Upper lobe of left lung (tissue), 6 donors: ENCODE results near the gene GALNS. TPM values are rescaled to one million over a fixed set of nuclear protein-coding genes. Genes with fewer than 3 reads are reported as not detected.

Experiments
- ATAC-seq, 2 donors: fragments of 200-7000 bp; cut with Tn5 transposase; one replicate each; pipeline ENCODE4 v1.9.1; 2022; ENCODE audit warnings: mild to moderate bottlenecking in 2 of 2, moderate library complexity in 2 of 2; ENCODE audit not compliant: low FRiP score in 2 of 2
- DNase-seq, 2 donors: peaks; one replicate each; pipeline ENCODE4 v3.0.0-alpha.2; 2019 to 2020
- H3K27ac ChIP-seq, 4 donors: fragments of 200-600 bp; sonication (generic); one replicate each; pipeline ENCODE4 v1.5.1; 2016 to 2019
- H3K27me3 ChIP-seq, 4 donors: fragments of 200-600 bp; sonication (generic); one replicate each; pipeline ENCODE4 v1.5.1; 2017 to 2019
- H3K36me3 ChIP-seq, 4 donors: fragments of 200-600 bp; sonication (generic); one replicate each; pipeline ENCODE4 v1.5.1; 2016 to 2019
- H3K4me1 ChIP-seq, 4 donors: fragments of 200-600 bp; sonication (generic); one replicate each; pipeline ENCODE4 v1.5.1; 2018 to 2019
- H3K4me3 ChIP-seq, 4 donors: fragments of 200-600 bp; sonication (generic); one replicate each; pipeline ENCODE4 v1.5.1; 2017 to 2019; ENCODE audit warnings: mild to moderate bottlenecking in 2 of 4, moderate library complexity in 1 of 4
- H3K9me3 ChIP-seq, 4 donors: fragments of 200-600 bp; sonication (generic); one replicate each; pipeline ENCODE4 v1.5.1; 2018 to 2019
- CTCF ChIP-seq, 6 experiments: fragments of 450-650 bp in 4 of 6; fragments of 200-600 bp in 2 of 6; sonication (generic) in 2 of 6; IDR thresholded peaks; one replicate each; pipeline ENCODE4 v1.5.1; 2016 to 2019; ENCODE audit warnings: antibody characterized with exemption in 6 of 6
- EP300 ChIP-seq, 4 donors: sonication (generic); formaldehyde crosslinking; IDR thresholded peaks; one replicate each; pipeline ENCODE4 v1.5.1; 2017; ENCODE audit warnings: antibody characterized with exemption in 4 of 4, control low read depth in 2 of 4
- POLR2A ChIP-seq, 4 donors: fragments of 450-650 bp; IDR thresholded peaks; one replicate each; pipeline ENCODE4 v1.5.1; 2016 to 2017; ENCODE audit warnings: antibody characterized with exemption in 4 of 4, mild to moderate bottlenecking in 2 of 4
- POLR2AphosphoS5 ChIP-seq, 2 donors: sonication (generic); formaldehyde crosslinking; IDR thresholded peaks; one replicate each; pipeline ENCODE4 v1.5.1; 2017; ENCODE audit warnings: antibody characterized with exemption in 2 of 2
- WGBS, 2 donors: methylation state at CpG; one replicate each; pipeline ENCODE4 v1.1.5; 2017 to 2018; 5-methylcytosine and 5-hydroxymethylcytosine counted together
- total RNA-seq, 6 donors: library from RNA; depleted of rRNA in 4 of 6; stranded (reverse); fragments of >200 nt in 4 of 6; gene quantifications; one replicate each; pipeline versions ENCODE4 v1.1.0 to v1.2.1, GENCODE V29; 2016 to 2021
- donor health status: DM: no; HTN: no; CAD: no; lungs with moderate emphysema.
- donor health status: DM: no; HTN: yes; CAD: no; lungs with severe emphysema.

The GALNS gene
- total RNA-seq, 6 donors from 2014 or later = 24.8 to 140 (median 45.6) TPM

- no peaks in the 10 kb centered on the region for H3K9me3 ChIP-seq
- WGBS, 2 donors = 83% methylated on average over 17 to 20 of the region's 26 CpGs
- peaks cover 3 to 25% (median 7%) of the 10 kb centered on the region in 4 donors for H3K4me1 ChIP-seq
- peak in 1 of 2 donors; percentile 84 for DNase-seq
- no peak for TF ChIP-seq EP300 (IDR thresholded peaks at IDR 0.05)
- TF ChIP-seq CTCF (IDR thresholded peaks at IDR 0.05) = no peak
- no peak for TF ChIP-seq POLR2AphosphoS5 (IDR thresholded peaks at IDR 0.05)
- no peak for TF ChIP-seq POLR2A (IDR thresholded peaks at IDR 0.05)
- no peak overlapping the region for H3K4me3 ChIP-seq
- no peaks in the 10 kb centered on the region for H3K27me3 ChIP-seq
- H3K27ac ChIP-seq = no peak overlapping the region
- peaks cover 0 to 78% (median 30%) of the 10 kb centered on the region in 4 donors for H3K36me3 ChIP-seq
- no peak for ATAC-seq
Measured at GRCh38 chr16:88882358-88883030, 25.7 kb upstream of the GALNS start.

GRCh38 chr16:88881675-88882357 is 25.1 kb upstream of the GALNS start:
- DNase-seq (peak in 1 of 2 donors; percentile 61), ATAC-seq (no peak)
- Histone ChIP-seq H3K27me3 (no peaks in the 10 kb centered on the region), H3K4me1 (peaks cover 3 to 24% (median 6%) of the 10 kb centered on the region in 4 donors), H3K36me3 (peaks cover 0 to 82% (median 32%) of the 10 kb centered on the region in 4 donors), H3K4me3 (no peak overlapping the region), H3K9me3 (no peaks in the 10 kb centered on the region), H3K27ac (no peak overlapping the region)
- 84 to 93% methylated on average over 25 to 27 of the region's 27 CpGs for WGBS, 2 donors
- TF ChIP-seq POLR2A (IDR thresholded peaks at IDR 0.05) = no peak

- DNase-seq (peak in 1 of 2 donors; percentile 85), ATAC-seq (no peak)
- 59 to 78% methylated on average over 12 to 46 of the region's 46 CpGs for WGBS, 2 donors
- Histone ChIP-seq H3K4me3 (no peak overlapping the region), H3K4me1 (peaks cover 3 to 18% (median 5%) of the 10 kb centered on the region in 4 donors), H3K36me3 (peaks cover 0 to 89% (median 34%) of the 10 kb centered on the region in 4 donors), H3K27ac (no peak overlapping the region), H3K27me3 (no peaks in the 10 kb centered on the region), H3K9me3 (no peaks in the 10 kb centered on the region)
- TF ChIP-seq EP300 (IDR thresholded peaks at IDR 0.05) (no peak), POLR2AphosphoS5 (IDR thresholded peaks at IDR 0.05) (no peak), CTCF (IDR thresholded peaks at IDR 0.05) (no peak), POLR2A (IDR thresholded peaks at IDR 0.05) (no peak)
Measured at GRCh38 chr16:88881007-88881615, 24.4 kb upstream of the GALNS start.

- no peak overlapping the region for H3K4me3 ChIP-seq
- no peaks in the 10 kb centered on the region for H3K9me3 ChIP-seq
- ATAC-seq (no peak), DNase-seq (peak in 1 of 2 donors; percentile 70)
- peaks cover 0 to 18% (median 0%) of the 10 kb centered on the region in 4 donors for H3K4me1 ChIP-seq
- 74 to 80% methylated on average over 17 to 36 of the region's 36 CpGs for WGBS, 2 donors
- no peak overlapping the region for H3K27ac ChIP-seq
- H3K36me3 ChIP-seq = peaks cover 0 to 87% (median 34%) of the 10 kb centered on the region in 4 donors
- TF ChIP-seq POLR2AphosphoS5 (IDR thresholded peaks at IDR 0.05) = no peak
- TF ChIP-seq POLR2A (IDR thresholded peaks at IDR 0.05) = no peak
- no peak for TF ChIP-seq EP300 (IDR thresholded peaks at IDR 0.05)
- no peaks in the 10 kb centered on the region for H3K27me3 ChIP-seq
Measured at GRCh38 chr16:88880226-88881006, 23.7 kb upstream of the GALNS start.

GRCh38 chr16:88879788-88880055 is 23.0 kb upstream of the GALNS start:
- WGBS, 2 donors = 80 to 88% methylated on average over 4 to 10 of the region's 11 CpGs
- peak in 1 of 2 donors; percentile 70 for DNase-seq
- Histone ChIP-seq H3K27ac (no peak overlapping the region), H3K27me3 (no peaks in the 10 kb centered on the region), H3K9me3 (no peaks in the 10 kb centered on the region), H3K4me3 (no peak overlapping the region), H3K36me3 (peaks cover 0 to 80% (median 32%) of the 10 kb centered on the region in 4 donors), H3K4me1 (peaks cover 0 to 18% (median 0%) of the 10 kb centered on the region in 4 donors)
- TF ChIP-seq POLR2A (IDR thresholded peaks at IDR 0.05) = no peak
- no peak for TF ChIP-seq POLR2AphosphoS5 (IDR thresholded peaks at IDR 0.05)
- TF ChIP-seq CTCF (IDR thresholded peaks at IDR 0.05) = no peak
- no peak for TF ChIP-seq EP300 (IDR thresholded peaks at IDR 0.05)
- ATAC-seq = no peak
